NT2/D1 (cell line): Measurements from ENCODE around the gene TBC1D2B.

Experiments used
- DNase-seq: peaks from one replicate; pipeline ENCODE4 v3.0.0-alpha.2; 2011; ENCODE audit warnings: low read depth, low spot score
- H3K27me3 ChIP-seq: 2 replicates; pipeline ENCODE4 v1.6.0; 2011; ENCODE audit warnings: mild to moderate bottlenecking; ENCODE audit not compliant: insufficient read length, insufficient read depth
- H3K36me3 ChIP-seq: 2 replicates; pipeline ENCODE4 v1.6.1; 2011; ENCODE audit warnings: mild to moderate bottlenecking, low read length, mixed read lengths; ENCODE audit not compliant: insufficient read depth, insufficient read length
- H3K4me1 ChIP-seq: 2 replicates; pipeline ENCODE4 v1.5.1; 2011; ENCODE audit not compliant: insufficient read depth, insufficient read length
- H3K4me3 ChIP-seq: 2 replicates; pipeline ENCODE4 v1.5.1; 2011; ENCODE audit warnings: low read depth; ENCODE audit not compliant: insufficient read length
- H3K9ac ChIP-seq: 2 replicates; pipeline ENCODE4 v1.6.0; 2011; ENCODE audit warnings: low read depth; ENCODE audit not compliant: insufficient read length
- H3K9me3 ChIP-seq: 2 replicates; pipeline ENCODE4 v1.5.1; 2011; ENCODE audit warnings: mild to moderate bottlenecking, low read length; ENCODE audit not compliant: insufficient read depth
- SUZ12 ChIP-seq: IDR thresholded peaks from 2 replicates; pipeline ENCODE4 v1.6.1; 2011; ENCODE audit not compliant: insufficient read length, insufficient read depth; ENCODE audit errors: extremely low read depth
- YY1 ChIP-seq: IDR thresholded peaks from 2 replicates; pipeline ENCODE4 v1.6.1; 2011; ENCODE audit not compliant: insufficient read length, insufficient read depth
- ZNF274 ChIP-seq: IDR thresholded peaks from 2 replicates; pipeline ENCODE4 v1.6.1; 2011; ENCODE audit warnings: mild to moderate bottlenecking, low read depth, low read length

Gene TBC1D2B

GRCh38 chr15:78021761-78022160 lies 55.8 kb downstream of the TBC1D2B start:
- Histone ChIP-seq H3K4me1 (peaks cover 3% of the 10 kb centered on the region), H3K36me3 (peaks cover 56% of the 10 kb centered on the region), H3K27me3 (no peaks in the 10 kb centered on the region), H3K4me3 (no peak overlapping the region), H3K9ac (no peak overlapping the region), H3K9me3 (no peaks in the 10 kb centered on the region)
- DNase-seq = no peak
- no peak for TF ChIP-seq ZNF274
- TF ChIP-seq YY1 = no peak
- TF ChIP-seq SUZ12 = no peak

GRCh38 chr15:78020007-78020406 lies 57.5 kb downstream of the TBC1D2B start:
- Histone ChIP-seq H3K27me3 (no peaks in the 10 kb centered on the region), H3K36me3 (peaks cover 70% of the 10 kb centered on the region), H3K9ac (no peak overlapping the region), H3K4me3 (no peak overlapping the region), H3K4me1 (peaks cover 1% of the 10 kb centered on the region), H3K9me3 (no peaks in the 10 kb centered on the region)
- TF ChIP-seq ZNF274 (no peak), SUZ12 (no peak), YY1 (no peak)
- no peak for DNase-seq

GRCh38 chr15:78018946-78019644 lies 58.4 kb downstream of the TBC1D2B start:
- no peak for TF ChIP-seq SUZ12
- no peak for TF ChIP-seq YY1
- no peak for TF ChIP-seq ZNF274
- Histone ChIP-seq H3K36me3 (peaks cover 66% of the 10 kb centered on the region), H3K27me3 (no peaks in the 10 kb centered on the region), H3K4me1 (no peaks in the 10 kb centered on the region), H3K9ac (no peak overlapping the region), H3K9me3 (no peaks in the 10 kb centered on the region), H3K4me3 (no peak overlapping the region)
- DNase-seq = no peak

- Histone ChIP-seq H3K36me3 (peaks cover 64% of the 10 kb centered on the region), H3K4me3 (no peak overlapping the region), H3K9me3 (no peaks in the 10 kb centered on the region), H3K27me3 (no peaks in the 10 kb centered on the region), H3K4me1 (no peaks in the 10 kb centered on the region), H3K9ac (no peak overlapping the region)
- TF ChIP-seq YY1 (no peak), ZNF274 (no peak), SUZ12 (no peak)
- DNase-seq = no peak
These were observed 59.1 kb downstream of the TBC1D2B start for GRCh38 chr15:78018445-78018844.

GRCh38 chr15:78016860-78017259 lies 60.7 kb downstream of the TBC1D2B start:
- H3K9ac ChIP-seq = no peak overlapping the region
- peaks cover 63% of the 10 kb centered on the region for H3K36me3 ChIP-seq
- no peaks in the 10 kb centered on the region for H3K27me3 ChIP-seq
- no peaks in the 10 kb centered on the region for H3K4me1 ChIP-seq
- DNase-seq = no peak
- no peak overlapping the region for H3K4me3 ChIP-seq
- TF ChIP-seq SUZ12 (no peak), ZNF274 (no peak), YY1 (no peak)
- H3K9me3 ChIP-seq = no peaks in the 10 kb centered on the region

- H3K4me1 ChIP-seq = no peaks in the 10 kb centered on the region
- no peak for DNase-seq
- H3K36me3 ChIP-seq = peaks cover 70% of the 10 kb centered on the region
- H3K27me3 ChIP-seq = no peaks in the 10 kb centered on the region
- H3K9me3 ChIP-seq = no peaks in the 10 kb centered on the region
- H3K4me3 ChIP-seq = no peak overlapping the region
- no peak for TF ChIP-seq ZNF274
- no peak for TF ChIP-seq SUZ12
- no peak for TF ChIP-seq YY1
- H3K9ac ChIP-seq = no peak overlapping the region
These were observed 64.9 kb downstream of the TBC1D2B start for GRCh38 chr15:78012643-78013077.

- TF ChIP-seq SUZ12 (no peak), ZNF274 (no peak), YY1 (no peak)
- H3K4me3 ChIP-seq = no peak overlapping the region
These were observed 67.4 kb downstream of the TBC1D2B start for GRCh38 chr15:78010067-78010466.

More at GRCh38 chr15:78010067-78010466, 67.4 kb downstream of the TBC1D2B start:
- no peaks in the 10 kb centered on the region for H3K27me3 ChIP-seq
- peaks cover 63% of the 10 kb centered on the region for H3K36me3 ChIP-seq
- no peaks in the 10 kb centered on the region for H3K4me1 ChIP-seq
- H3K9me3 ChIP-seq = no peaks in the 10 kb centered on the region
- H3K9ac ChIP-seq = no peak overlapping the region
- no peak for DNase-seq
